Inflammatory macrophage (primary cell): Measurements from ENCODE around the gene PDIA6.

ENCODE experiments used
- DNase-seq, 2 donors: peaks; one replicate each; pipeline ENCODE4 v3.0.0-alpha.2; 2020 to 2022
- total RNA-seq, 18 experiments: gene quantifications; one replicate each; lab custom pipeline; 2026; ENCODE audit warnings: mixed read lengths in 6 of 18, inconsistent platforms in 2 of 18; lab: John Stamatoyannopoulos, UW

The PDIA6 gene, protein sequence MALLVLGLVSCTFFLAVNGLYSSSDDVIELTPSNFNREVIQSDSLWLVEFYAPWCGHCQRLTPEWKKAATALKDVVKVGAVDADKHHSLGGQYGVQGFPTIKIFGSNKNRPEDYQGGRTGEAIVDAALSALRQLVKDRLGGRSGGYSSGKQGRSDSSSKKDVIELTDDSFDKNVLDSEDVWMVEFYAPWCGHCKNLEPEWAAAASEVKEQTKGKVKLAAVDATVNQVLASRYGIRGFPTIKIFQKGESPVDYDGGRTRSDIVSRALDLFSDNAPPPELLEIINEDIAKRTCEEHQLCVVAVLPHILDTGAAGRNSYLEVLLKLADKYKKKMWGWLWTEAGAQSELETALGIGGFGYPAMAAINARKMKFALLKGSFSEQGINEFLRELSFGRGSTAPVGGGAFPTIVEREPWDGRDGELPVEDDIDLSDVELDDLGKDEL
- 264 to 512 (median 406) reads per million in 18 experiments for total RNA-seq

- peak; percentile 98 to 99 for DNase-seq
These were observed at the start of gene PDIA6 for GRCh38 chr2:10812362-10813162. TSS of gene PDIA6 (minus strand) at chr2:10812785. CDS start at chr2:10812696, 89 bp downstream.

GRCh38 chr2:10862330-10862729, 49.7 kb upstream of the PDIA6 start:
- no peak for DNase-seq

DNA sequence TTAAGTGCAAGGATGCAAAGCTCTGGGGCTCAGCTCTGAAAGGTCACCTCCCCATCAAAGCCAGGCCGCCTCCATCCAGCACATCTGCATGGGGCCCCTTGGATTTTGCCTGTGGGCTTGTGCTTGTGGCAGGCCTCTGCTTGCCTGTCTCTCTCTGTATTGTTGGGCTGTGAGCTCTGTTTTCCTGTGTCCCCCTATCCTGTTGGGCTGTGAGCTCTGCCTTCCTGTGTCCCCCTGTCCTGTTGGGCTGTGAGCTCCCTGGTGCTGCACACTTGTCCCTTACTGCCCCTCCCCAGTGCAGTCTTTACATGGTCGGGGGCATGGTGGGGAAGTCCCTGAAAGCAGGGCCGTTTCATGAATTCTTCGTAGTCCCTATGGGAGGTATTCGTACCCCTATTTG, 49.2 kb upstream of the PDIA6 start:
- no peak for DNase-seq

GRCh38 chr2:10860814-10861325, 48.3 kb upstream of the PDIA6 start:
- no peak for DNase-seq

DNA sequence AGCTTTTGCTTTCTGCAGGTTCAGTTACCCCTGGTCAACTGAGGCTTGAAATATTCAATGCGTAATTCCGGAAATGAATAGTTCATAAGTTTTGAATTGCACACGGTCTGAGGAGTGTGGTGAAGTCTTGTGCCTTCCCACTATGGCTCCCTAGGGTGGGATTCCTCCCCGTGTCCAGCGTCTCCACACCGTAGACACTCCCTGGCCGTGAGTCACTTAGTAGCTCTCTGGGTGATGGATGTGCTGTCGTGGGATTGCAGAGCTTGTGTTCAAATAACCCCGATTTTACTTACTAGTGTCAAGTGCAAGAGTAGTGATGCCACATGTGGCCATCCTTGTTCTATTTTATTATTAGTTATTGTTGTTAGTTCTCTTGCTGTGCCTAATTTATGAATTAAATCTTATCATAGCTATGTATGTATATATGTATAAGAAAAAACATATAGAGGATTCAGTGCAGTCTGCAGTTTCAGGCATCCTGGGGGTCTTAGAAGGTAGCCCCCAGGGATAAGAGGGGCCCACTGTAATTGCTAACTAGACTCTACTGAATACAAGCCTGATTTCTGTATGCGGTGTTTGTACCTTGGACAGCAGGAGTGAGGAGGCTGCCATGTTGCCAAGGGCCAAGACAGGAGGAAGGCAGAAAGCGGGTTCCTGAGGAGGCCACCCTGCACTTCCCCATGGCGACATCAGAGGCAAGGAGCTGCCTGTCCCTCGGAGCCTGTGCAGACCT, 47.7 kb upstream of the PDIA6 start:
- DNase-seq, result no peak

DNA sequence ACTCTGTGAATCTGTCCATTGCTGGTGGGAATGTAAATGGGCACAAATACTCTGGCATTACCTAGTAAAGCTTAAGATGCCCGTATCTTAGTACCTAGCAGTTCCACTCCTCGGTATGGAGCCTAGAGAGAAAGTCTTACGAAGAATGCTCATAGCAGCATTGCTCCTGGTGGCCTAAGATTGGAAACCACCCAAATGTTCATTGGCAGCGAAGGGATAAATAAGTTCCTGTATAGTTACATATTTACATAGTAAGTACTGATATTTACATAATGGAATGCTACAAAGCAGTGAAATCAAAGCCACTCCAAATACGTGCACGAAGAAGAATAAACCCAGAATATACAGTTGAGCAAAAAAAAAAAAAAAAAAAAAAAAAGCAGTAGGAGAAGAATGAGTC, 46.7 kb upstream of the PDIA6 start:
- no peak for DNase-seq

GRCh38 chr2:10848541-10848940, 36.0 kb upstream of the PDIA6 start:
- no peak for DNase-seq

- DNase-seq, result peak in 1 of 2 donors; percentile 27
These were observed 34.4 kb upstream of the PDIA6 start for GRCh38 chr2:10847008-10847407.

DNA sequence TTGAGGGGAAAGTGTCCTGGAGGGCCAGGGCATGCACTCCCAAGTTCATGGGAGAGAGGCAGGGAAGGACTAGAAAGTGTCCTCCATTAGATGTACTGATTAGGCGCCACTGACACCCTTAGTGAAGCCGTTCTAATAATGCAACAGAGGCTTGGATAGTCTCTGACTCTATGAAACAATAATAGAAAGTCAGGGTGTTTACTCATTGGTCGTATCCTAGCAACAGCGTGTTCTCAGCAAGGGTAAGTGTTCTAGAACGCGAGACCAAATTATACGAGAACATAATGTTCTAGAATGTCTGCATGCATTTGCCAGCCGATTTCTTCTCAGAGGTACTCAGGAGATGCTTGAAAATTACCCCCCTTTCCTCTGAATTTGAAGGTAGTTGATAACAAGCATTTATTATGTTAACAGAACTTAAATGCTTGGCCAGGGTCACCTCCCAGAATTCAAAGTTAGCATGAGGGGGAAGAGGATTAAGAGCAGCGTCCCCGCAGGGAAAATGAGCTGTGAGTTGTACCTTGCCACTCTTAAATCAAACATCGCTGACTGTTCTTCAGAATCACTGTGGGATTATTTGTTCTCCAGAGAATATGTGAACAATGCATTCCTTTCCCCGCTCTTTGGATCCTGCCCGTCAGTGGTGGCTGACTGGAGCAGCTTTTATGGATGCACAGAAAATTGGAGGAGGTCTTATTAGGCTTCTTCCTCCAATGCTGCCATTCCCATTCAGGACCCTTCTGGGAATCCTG, 33.7 kb upstream of the PDIA6 start:
- no peak for DNase-seq

- no peak for DNase-seq
These were observed 33.1 kb upstream of the PDIA6 start for GRCh38 chr2:10845640-10846039.

GRCh38 chr2:10844097-10844496, 31.5 kb upstream of the PDIA6 start:
- no peak for DNase-seq

GRCh38 chr2:10842506-10842905, 29.9 kb upstream of the PDIA6 start:
- DNase-seq, result no peak

GRCh38 chr2:10841547-10842219, 29.1 kb upstream of the PDIA6 start:
- no peak for DNase-seq

DNA sequence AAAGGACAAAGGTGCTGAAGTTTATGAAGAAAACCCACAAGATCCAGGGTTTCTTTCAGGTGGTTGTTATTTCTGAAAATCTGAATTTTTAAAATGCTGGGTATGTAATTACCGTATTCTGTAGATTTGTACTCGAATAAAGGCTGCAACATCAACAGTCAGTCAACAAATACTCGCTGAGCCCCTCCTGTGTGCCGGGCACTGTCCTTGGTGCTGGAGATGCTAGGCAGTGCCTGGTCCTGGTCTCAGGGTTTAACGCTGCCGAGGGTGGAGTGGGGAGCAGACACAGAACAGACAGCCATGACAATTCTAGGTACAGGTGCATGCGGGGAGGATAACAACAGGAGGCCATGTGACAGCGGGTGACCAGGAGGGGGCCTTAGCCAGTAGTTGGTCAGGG, 27.2 kb upstream of the PDIA6 start:
- no peak for DNase-seq

- no peak for DNase-seq
These were observed 26.1 kb upstream of the PDIA6 start for GRCh38 chr2:10838734-10839133.

- no peak for DNase-seq
These were observed 25.0 kb upstream of the PDIA6 start for GRCh38 chr2:10837298-10838266.

DNA sequence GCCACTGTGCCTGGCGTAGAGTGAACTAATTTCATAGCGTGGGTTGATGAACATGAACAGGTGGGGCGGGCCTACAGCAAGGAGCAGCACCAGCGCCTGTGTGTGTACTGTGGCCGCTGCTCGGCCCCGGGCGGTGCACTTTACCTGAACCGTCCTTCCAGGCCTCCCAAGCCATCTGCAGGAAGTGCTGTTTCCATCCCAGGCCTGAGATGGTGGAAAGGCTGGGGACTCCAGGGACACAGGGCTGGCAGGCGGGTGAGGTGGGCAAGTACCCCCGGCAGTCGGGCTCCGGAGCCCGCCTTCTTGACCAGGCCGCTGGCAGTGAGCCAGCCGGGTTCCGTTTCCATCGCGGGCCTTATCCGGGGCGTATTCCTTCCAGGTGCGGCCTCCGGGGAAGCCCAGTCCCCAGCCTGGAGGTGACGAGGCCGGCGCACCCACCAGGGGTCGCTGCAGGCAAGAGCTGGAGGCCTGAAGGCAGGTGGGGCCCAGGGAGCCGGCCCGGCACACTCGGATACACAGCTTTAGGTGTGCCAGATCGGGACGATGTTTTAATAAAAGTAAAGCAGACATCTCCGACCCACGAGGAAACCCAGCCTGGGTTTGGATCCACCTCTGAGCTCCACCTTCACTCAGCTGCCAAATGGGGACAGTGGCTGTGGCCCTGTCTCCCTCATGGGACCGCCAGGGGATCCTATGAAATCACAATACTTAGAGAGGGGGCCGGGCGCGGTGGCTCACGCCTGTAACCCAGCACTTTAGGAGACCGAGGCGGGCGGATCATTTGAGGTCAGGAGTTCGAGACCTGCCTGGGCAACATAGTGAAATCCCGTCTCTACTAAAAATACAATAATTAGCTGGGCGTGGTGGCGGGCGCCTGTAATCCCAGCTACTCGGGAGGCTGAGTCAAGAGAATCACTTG, 22.7 kb upstream of the PDIA6 start:
- peak; percentile 56 to 71 for DNase-seq

- peak; percentile 7 to 49 for DNase-seq
These were observed 21.6 kb upstream of the PDIA6 start for GRCh38 chr2:10834068-10834655.

- DNase-seq, result no peak
These were observed 20.4 kb upstream of the PDIA6 start for GRCh38 chr2:10833021-10833420.
